ENCODE results near the gene CNKSR3.
A peak's percentile ranks its signal among the peaks of the same experiment; 100 is the strongest.
"Not testable (repeated sequence)": the region's sequence is repeated elsewhere in the genome, so short reads cannot be mapped to it uniquely, and the experiment has no call there.

CNKSR3 gene

GRCh38 chr6:154526996-154527395, 16.5 kb upstream of the CNKSR3 start:
- DNase-seq, result no peak

- DNase-seq, result peak; percentile 73
Observed at GRCh38 chr6:154522576-154522975, 12.1 kb upstream of the CNKSR3 start.

GRCh38 chr6:154521412-154521811, 10.9 kb upstream of the CNKSR3 start:
- DNase-seq, result no peak

GRCh38 chr6:154520280-154520679, 9.8 kb upstream of the CNKSR3 start:
- DNase-seq, result no peak

- DNase-seq, result no peak
Observed at GRCh38 chr6:154518396-154518795, 7.9 kb upstream of the CNKSR3 start.

- DNase-seq, result no peak
Observed at GRCh38 chr6:154516276-154516675, 5.8 kb upstream of the CNKSR3 start.

- DNase-seq, result no peak
Observed at GRCh38 chr6:154515826-154516225, 5.3 kb upstream of the CNKSR3 start.

- not testable (repeated sequence) for DNase-seq
Observed at GRCh38 chr6:154515076-154515475, 4.6 kb upstream of the CNKSR3 start.

GRCh38 chr6:154514481-154514880, 4.0 kb upstream of the CNKSR3 start:
- DNase-seq, result no peak

- no peak for DNase-seq
Observed at GRCh38 chr6:154513601-154514320, 3.3 kb upstream of the CNKSR3 start.

GRCh38 chr6:154512201-154512600, 1.7 kb upstream of the CNKSR3 start:
- no peak for DNase-seq

GRCh38 chr6:154511791-154512190, 1.3 kb upstream of the CNKSR3 start:
- peak; percentile 70 for DNase-seq

GRCh38 chr6:154509421-154510143, 903 bp downstream of the CNKSR3 start:
- DNase-seq, result no peak

GRCh38 chr6:154508573-154509375, 1.7 kb downstream of the CNKSR3 start:
- DNase-seq, result peak; percentile 59

GRCh38 chr6:154506991-154507898, 3.2 kb downstream of the CNKSR3 start:
- no peak for DNase-seq

GRCh38 chr6:154506582-154506981, 3.9 kb downstream of the CNKSR3 start:
- DNase-seq, result no peak

- DNase-seq, result no peak
Observed at GRCh38 chr6:154506108-154506507, 4.4 kb downstream of the CNKSR3 start.

- no peak for DNase-seq
Observed at GRCh38 chr6:154504865-154505449, 5.5 kb downstream of the CNKSR3 start.

GRCh38 chr6:154504102-154504501, 6.4 kb downstream of the CNKSR3 start:
- no peak for DNase-seq

GRCh38 chr6:154503658-154504057, 6.8 kb downstream of the CNKSR3 start:
- DNase-seq, result no peak

GRCh38 chr6:154502553-154502952, 7.9 kb downstream of the CNKSR3 start:
- no peak for DNase-seq

GRCh38 chr6:154501578-154501868, 9.0 kb downstream of the CNKSR3 start:
- DNase-seq, result no peak

All from NCI-H2029 treated with DMSO at 0.1 percent for 48 hours (cell line).